GM18519 (cell line): ENCODE results near the gene C3orf20.

Experiments
- ATAC-seq: cut with Tn5 transposase; IDR thresholded peaks from one replicate; pipeline ENCODE4 v1.9.1; 2021; ENCODE audit warnings: mild to moderate bottlenecking, moderate library complexity; ENCODE audit not compliant: unreplicated experiment, low FRiP score

C3orf20 gene

DNA sequence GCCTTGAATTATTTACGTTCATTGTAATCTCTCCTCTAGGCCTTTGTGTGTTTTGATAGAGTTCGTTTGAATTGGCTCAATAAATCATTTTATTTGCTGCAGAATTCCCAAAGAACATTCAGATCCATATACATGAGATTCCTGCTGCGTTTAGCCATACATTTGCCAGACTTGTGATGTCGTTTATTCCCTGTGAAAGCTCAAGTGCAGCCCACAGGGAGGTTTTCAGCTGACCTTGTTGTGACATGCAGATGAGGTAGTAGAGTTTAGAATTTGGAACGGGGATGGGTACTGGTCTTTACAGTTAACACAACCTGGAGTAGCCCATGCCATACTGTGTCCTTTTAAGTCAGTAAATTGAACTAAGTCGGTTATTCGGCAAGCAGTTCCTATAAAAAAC lies at the start of gene C3orf20:
Gene C3orf20 (plus strand): TSS at position 301 of the 400 bp plus-strand sequence. CDS start 7,573 bp downstream, outside the sequence.
- ATAC-seq: no peak

DNA sequence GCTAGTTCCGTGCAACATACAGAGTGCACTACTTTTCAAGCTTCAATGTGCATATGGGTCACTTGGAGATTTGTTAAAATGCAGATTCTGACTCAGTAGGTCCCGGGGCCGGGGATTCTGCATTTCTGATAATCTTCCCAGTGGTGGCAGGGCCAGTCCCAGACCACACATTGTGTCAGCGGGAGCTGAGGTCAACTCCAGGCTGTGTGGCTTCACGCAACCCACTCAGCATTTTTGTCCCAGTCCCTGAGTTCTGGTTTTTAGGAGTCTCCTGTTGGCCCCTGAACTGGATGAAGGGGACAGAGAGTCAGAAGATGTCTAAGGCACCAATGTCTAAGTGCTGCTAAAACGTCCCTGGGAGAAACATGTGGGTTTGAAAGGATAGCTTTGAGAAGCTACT lies 49.5 kb upstream of the C3orf20 start:
- no peak for ATAC-seq

DNA sequence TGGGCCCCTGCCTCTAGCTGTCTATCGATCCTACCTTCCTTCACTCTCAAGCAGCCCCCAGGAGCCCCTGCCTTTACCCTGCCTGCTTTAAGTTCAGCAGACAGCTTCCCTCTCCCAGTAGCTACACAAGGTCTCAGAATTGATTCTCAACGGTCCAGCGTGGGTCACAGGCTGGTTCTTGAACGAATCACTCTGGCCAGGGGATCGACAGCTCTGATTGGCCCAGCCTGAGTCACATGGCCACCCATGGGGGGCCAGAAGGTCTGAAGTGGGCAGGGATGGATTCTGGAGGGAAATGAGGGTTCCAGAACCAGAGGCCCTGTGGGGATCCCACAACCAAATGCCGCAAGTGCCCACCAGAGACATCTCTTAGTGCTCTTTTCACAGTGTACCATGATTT lies 47.1 kb upstream of the C3orf20 start:
- no peak for ATAC-seq

DNA sequence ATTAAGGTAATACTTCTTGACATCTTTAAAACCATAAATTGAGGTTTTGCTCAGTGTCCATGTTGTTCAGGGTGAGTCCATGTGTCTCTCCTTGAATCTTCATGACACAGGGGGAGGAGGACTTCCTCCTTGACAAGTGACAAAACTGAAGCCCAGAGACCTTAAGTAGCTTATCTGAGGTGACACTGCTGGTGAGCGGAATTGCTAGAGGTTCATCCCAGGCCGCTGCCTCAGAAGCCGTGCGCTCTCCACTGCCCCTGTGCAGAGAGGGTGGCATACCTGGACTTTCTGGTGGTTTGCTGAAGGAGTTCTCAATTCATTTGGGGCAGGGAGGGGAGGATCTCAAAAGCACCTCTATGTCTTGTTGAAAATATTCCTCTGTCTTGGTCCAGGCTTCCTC lies 46.5 kb upstream of the C3orf20 start:
- ATAC-seq: no peak

DNA sequence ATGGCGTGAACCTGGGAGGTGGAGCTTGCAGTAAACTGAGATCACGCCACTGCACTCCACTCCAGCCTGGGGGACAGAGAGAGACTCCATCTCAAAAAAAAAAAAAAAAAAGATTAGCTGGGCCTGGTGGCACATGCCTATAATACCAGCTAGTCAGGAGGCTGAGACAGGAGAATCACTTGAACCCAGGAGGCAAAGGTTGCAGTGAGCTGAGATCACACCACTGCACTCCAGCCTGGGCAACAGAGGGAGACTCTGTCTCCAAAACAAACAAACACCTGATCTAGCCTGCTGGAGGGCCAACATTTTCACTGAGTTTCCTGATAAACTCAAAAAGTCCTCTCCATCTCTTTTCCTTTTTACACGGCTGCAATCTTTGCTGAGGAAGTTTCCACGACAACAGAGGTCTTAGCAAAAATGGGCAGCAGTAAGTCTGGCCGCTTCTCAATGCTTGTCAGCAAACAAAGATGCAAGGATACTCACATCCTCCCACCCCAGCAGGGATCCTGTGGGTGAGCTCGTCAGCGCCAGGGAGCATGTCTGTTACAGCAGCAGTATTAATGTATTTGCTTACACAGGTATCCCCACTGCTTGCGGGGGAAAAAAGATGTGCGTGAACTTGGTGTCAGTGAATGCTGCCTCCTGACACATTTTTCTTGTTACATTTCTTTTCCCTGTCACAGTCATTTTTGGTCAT lies 44.4 kb upstream of the C3orf20 start:
- ATAC-seq: no peak

DNA sequence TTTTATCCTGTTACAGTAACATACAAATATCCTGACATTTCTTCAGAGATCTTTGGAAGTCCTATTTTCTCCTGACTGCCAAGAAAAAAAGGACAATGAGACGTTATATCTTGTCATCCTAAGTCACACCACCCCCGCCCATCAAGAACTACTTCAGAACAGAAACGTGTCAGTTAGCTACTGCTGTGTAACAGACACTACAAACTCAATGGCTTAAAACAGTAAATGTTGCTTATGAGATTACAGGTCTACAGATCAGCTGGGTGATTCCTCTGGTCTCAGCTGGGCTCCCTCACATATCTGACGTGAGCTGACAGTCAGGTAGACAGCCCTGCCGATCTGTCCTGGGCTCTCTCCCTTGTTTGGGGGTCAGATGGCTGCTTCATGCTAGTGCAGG lies 43.8 kb upstream of the C3orf20 start:
- no peak for ATAC-seq

DNA sequence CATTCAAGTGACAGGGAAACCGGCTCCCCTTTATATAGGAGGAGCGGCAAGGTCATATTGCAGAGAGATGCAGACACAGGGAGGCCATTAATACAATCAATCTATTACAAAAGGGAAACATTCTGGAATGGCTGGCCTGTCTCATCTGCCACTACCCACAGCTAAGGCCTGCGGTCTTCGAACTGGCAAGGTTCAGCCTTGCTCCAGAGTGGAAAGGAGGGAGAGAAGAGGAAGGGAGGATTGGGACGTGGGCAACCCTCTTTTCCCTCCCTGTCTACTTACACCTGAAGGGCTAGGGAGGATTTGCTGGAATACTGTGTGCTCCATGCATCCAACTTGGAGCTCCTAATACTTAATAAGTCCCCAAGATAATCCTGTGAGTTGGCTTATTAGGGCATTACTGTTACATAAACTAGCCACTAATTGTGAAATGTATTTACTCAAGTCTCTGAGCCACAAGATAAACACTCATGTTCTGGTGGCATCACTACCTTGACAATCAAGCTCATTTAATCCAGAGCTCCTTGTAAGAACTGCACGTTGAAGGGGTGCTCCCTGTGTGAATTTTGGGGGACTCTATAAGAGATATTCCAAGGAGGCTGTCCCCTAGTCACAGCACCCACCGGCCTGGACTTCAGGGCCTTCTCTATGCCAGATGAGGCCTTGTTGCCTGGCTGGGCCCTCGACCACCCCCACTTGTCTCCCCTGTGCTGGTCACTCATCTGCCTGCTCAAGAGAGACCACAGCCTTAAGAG lies 43.1 kb upstream of the C3orf20 start:
- no peak for ATAC-seq

DNA sequence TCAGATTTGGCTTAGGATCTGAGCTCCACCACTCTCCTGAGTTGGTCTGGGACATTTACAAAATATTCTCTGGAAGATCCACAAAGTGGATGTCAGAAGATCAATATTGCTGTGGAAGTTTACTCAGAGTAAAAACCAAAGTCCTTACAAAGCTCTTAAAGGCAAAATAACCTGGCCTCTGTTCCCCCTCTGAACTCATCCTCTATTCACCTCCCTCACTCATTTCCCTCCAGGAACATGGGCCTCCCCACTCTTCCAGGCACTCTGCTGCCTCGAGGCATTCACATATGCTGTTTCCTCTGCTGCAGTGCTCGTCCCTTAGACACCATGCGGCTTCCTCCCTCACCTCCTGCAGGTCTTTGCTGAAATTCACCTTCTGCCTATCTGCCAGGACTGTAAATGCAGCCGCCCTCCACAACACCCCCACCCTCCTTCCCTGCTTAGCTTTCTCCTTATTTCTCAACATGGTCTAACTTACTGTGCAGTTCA lies 42.5 kb upstream of the C3orf20 start:
- ATAC-seq: no peak

DNA sequence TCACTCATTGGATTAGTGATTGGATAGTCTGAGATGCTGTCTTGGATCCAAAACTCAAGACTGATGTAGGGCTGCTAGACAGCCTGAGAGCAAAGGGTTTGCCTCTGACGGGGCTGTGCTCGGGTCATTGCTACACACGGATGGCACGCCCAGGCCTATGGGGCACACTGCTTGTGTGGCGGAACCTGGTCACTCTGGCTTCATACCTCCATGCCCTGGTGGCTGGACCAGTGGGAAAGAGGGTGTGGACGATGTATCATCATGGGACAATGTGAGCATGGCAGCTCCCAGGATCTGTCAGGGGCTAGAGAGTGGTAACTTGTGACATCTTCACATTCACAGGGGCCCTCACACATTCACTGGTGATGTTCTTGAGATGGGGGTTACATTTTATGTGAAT lies 41.5 kb upstream of the C3orf20 start:
- no peak for ATAC-seq

DNA sequence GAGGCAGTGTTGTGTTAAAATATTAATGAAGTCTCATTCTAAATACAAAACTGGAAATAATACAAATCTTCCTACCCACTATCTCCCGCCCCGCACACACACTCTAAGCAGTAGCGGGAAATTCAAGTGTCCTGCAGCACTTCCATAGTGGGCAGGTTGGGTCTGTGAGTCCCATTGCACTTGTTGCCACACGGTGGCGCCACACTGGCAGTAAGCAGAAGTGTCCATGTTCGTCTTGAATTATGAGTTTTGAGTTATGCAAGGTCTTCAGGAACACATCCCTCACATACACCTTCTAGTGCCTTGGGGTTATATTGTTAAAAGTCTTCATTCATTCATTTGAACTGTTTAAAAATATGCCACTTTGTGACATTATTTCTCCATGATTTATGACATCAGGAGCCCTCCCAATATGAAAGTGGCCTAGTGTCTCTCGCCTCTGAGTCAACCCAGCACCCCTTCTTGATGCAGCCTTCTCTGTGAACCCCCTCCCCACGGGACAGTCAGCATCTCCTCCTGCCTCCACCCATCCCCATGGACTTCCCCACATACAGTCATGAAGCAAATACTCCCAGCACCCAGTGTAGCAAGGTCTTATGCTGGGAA lies 41.0 kb upstream of the C3orf20 start:
- ATAC-seq: no peak

DNA sequence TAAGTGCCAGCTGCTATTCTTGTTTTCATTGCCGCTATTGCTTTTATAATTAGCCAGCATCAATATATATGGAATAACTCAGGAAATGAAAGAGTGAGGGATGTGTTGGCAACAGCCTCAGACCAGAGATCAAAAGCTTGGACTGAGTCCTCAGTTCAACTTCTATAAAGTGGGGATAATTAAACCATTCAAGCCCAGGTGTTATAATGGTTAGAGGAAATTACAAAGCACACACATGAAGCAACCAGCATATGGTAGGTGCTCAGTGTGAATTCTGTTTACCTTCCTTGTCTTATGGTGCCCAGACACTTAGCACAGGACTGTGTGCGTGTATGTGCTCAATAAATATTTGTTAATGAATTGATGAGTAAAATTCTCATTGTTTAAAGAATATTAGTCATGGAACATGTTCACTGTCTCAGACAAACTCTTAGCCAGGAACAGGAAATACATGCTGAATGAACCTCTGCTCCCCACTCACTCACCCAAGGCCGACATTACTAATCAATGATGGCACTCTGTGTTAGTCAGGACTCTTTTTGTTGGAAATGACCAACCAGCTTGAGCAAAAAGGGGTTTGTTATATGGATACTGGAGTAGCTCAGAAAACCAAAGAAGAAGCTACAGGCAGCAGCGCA lies 40.1 kb upstream of the C3orf20 start:
- no peak for ATAC-seq

DNA sequence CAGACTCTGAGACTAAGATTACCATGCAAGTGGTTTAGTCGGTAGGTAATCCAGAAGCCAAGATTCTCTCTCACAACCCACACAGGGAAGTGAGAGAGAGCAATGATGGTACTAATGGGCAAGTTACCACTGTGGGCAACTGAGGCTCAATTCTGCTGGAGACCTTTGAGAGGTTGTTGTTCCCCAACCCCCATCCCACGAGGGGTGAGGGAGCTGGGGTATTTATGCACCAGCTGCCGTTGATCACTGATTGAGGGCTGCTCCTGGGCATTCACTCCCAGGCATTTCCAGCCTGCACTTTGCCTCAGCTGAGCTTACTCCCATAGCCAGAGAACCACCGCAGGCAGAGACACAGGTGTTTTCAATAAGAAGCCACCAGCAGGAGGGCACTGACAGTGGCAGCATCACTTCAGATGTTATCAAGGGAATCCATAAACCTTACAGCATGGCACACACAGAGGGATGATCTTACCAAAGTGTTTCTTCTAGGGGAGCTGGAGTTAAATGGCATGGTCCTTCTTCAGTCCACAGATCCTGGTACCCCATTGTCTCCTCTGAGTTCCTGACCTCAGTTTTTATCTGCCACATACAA lies 38.3 kb upstream of the C3orf20 start:
- no peak for ATAC-seq

DNA sequence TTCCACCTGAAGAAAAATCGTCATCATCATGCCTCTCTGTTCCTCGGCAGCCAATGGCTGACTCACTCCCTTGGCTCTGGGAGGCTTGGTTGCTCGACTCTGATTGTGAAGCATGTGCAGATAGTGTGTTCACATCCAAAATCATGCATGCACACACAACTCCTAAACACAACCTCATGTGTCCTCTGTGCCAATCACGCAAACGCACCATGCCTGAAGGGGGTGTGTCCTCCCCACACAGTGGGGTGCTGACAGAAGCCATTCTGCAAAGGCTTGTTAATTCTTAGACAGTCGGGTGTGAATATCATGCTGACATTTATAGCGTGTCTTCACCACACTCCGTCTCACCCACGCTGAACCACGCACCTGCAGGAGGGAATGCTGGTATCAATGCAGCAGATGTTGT lies 34.8 kb upstream of the C3orf20 start:
- no peak for ATAC-seq

DNA sequence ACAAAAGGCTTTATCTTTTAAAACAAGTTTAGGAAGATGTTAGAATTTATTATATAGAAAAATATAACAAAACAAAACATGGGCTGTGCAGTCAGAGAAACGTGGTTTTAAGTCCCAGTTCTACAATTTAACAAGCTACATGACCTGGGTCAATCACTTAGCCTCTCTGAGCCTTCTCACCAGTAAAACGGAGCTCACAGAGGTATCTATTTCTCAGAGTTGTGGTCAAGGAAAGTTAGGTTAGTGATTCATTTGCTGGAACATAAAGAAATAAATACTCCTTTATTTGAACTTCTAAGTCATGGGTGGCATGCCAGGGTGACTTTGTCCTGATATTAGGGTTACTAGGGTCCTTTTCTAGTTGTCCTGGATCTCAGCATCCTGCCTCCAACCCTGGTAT lies 34.2 kb upstream of the C3orf20 start:
- no peak for ATAC-seq

DNA sequence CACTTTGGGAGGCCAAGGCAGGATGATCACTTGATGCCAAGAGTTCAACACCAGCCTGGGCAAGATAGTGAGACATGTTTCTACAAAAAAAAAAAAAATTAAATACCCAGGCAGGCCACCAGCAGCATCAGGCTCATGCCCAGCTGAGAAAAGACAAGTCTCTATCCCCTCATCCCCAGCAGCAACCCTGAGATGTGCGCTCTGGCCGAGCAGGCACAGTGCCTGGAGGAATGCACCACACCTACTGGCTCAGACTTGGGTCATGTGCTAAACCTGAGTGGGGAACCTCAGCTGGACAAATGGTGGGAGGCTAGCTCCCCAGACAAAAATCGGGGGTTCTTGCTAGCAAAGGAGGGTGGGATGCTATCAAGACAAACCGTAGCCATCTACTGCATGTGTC lies 33.6 kb upstream of the C3orf20 start:
- ATAC-seq: no peak

DNA sequence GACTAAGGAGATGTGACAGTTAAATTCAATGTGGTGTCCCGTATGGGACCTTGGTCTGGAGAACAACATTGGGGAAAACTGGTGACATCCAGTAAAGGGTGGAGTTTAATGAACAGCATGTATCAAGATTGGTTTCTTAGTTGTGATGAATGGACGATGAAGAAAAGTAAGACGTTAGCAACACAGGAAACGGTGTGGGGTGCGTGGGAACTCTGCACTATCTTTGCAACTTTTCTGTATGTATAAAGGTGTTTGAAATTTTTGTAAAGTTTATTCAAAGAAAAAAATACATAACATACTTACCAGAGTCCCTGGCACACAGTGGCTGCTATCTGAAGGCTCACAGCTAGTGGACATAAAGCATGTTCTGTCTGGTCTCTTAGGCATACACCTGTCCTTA lies 29.5 kb upstream of the C3orf20 start:
- ATAC-seq: no peak

DNA sequence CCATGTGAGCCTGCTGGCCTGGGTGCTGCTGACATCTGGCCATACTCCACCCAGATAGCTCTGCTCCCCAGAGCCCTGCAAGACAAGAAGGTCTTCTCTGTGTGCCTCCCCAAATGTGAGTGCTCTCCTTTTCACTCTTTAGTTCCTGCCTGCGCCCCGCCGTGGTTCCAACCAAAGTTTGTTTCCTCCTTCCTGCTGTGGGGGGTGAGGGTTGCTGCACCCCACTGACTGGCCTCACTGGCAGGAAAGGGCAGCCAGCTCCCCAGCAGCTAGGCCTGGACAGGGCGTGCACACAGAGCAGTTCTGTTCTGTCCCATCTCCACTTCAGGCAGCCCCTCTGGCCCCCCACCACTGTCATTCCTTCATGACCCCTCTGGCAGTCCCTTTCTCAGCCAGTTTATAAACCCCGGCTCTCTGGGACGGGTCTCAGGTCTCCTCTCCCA lies 28.8 kb upstream of the C3orf20 start:
- no peak for ATAC-seq

DNA sequence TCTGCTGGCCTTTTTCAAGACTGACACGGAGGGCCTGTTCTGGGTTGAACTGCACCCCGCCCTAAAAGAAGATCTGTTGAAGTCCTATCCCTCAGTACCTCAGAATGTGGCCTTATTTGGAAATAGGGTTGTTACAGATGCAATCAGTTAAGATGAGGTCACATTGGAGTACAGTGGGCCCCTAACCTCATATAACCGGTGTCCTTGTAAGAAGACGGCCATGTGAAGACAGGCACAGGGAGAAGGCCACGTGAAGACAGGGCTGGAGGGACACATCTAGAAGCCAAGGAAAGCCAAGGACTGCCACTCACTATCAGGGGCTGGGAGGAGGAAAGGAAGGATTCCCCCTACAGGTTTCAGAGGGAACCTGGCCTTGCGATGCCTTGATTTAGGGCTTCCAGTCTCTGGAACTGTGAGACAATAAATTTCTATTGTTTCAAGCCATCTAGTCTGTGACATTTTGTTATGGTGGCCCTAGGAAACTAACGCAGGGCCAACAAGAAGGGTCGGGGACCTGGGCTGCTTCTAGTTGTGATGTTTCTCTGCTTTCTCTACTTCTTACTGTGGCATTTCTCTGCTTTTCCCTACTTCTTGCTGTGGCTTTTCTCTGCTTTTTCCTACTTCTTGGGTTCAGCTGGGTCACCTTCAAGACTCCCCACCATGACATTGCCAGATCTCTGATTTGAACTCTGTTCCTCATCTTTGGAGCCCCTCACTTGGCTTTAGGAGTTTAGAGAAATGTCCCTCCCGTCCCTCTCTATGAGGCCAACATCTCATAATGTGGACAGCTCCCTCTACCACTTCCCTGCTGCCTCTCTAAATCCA lies 28.1 kb upstream of the C3orf20 start:
- ATAC-seq: no peak

DNA sequence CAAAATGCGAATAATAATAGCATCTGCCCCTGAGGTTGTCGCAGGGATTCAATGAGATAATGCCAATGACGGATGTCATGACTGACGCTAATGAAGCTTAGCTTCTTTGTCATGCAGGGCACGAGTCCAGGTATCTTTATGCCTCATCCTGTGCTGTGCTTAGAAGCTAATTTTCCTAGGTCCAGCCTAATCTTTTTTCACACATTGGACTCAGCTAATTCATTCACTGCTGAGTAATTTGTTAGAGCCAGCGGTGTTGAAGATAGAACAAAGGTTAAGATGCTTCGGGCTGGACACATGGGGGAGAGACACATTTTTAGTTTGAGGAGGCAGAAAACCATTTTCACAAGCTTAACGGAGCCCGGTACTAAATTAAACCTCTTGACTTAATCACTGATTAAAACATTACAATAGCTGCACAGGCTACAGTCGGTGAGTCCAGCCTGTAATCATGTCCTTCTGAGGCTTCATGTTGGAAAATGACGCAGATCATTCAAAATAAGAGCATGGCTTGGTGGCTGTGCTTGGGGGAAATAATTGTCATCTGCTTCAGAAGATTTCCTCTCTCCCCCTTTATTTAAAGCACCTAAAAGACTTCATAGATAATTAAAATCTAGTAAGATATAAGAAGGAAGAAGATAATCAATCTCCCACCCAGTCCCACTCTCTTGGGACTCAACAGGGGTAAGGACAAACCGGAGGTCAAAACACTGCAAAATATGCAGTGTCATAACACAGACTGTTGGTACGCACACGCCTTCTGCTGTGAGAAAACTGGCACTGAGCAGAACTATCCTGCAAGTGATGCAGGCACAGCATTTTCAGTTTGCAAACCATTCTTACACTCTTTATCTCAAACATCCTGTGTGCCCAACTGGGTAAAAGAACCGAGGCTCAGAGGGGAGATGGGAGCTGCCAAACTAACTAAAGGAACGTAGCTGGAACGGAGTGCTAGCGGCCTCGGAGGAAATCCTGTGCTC lies 26.7 kb upstream of the C3orf20 start:
- no peak for ATAC-seq
